Measurements from ENCODE around the gene ANKS6. TPM values are rescaled to one million over a fixed set of nuclear protein-coding genes. Genes with fewer than 3 reads are reported as not detected.

ANKS6 gene
- total and polyA plus RNA-seq, 9 donors: 10.2 to 17.1 (median 14.2) TPM

- peaks cover 2% of the 10 kb centered on the region for H3K27me3 ChIP-seq (ENCODE audit: control insufficient read depth, insufficient read depth, low read length)
- 83% methylated on average over 3 of the region's 3 CpGs for WGBS (ENCODE audit: insufficient coverage)
- H3K9me3 ChIP-seq (replicated peaks; ENCODE audit: control insufficient read depth, low read depth, low read length): no peaks in the 10 kb centered on the region
- H3K36me3 ChIP-seq (ENCODE audit: control insufficient read depth, insufficient read depth, low read length): peaks cover 4% of the 10 kb centered on the region
- peaks cover 25% of the 10 kb centered on the region for H3K4me1 ChIP-seq (ENCODE audit: control insufficient read depth, insufficient read depth, low read length)
- H3K27ac ChIP-seq (ENCODE audit: low read length): no peak overlapping the region
- no peak overlapping the region for H3K4me3 ChIP-seq (ENCODE audit: low read length)
- no peak for DNase-seq
Measured at GRCh38 chr9:98794802-98795201, 1.6 kb downstream of the ANKS6 start.

GRCh38 chr9:98793031-98793430, 3.3 kb downstream of the ANKS6 start:
- WGBS (ENCODE audit: insufficient coverage): 56% methylated on average over 1 of the region's 2 CpGs
- DNase-seq: no peak
- no peaks in the 10 kb centered on the region for H3K9me3 ChIP-seq (replicated peaks; ENCODE audit: control insufficient read depth, low read depth, low read length)
- H3K27ac ChIP-seq (ENCODE audit: low read length): no peak overlapping the region
- H3K36me3 ChIP-seq (ENCODE audit: control insufficient read depth, insufficient read depth, low read length): peaks cover 8% of the 10 kb centered on the region
- peaks cover 25% of the 10 kb centered on the region for H3K4me1 ChIP-seq (ENCODE audit: control insufficient read depth, insufficient read depth, low read length)
- no peaks in the 10 kb centered on the region for H3K27me3 ChIP-seq (ENCODE audit: control insufficient read depth, insufficient read depth, low read length)
- H3K4me3 ChIP-seq (ENCODE audit: low read length): no peak overlapping the region

- Histone ChIP-seq H3K4me3 (ENCODE audit: low read length) (no peak overlapping the region), H3K27ac (ENCODE audit: low read length) (peak overlapping the region; percentile 43)
- 64% methylated on average over 15 of the region's 18 CpGs for WGBS (ENCODE audit: insufficient coverage)
Measured at GRCh38 chr9:98791608-98792490, 4.5 kb downstream of the ANKS6 start.

GRCh38 chr9:98790842-98791607, 5.3 kb downstream of the ANKS6 start:
- DNase-seq: peak; percentile 82
- H3K9me3 ChIP-seq (replicated peaks; ENCODE audit: control insufficient read depth, low read depth, low read length): no peaks in the 10 kb centered on the region
- H3K27ac ChIP-seq (ENCODE audit: low read length): peak overlapping the region; percentile 43
- peaks cover 30% of the 10 kb centered on the region for H3K4me1 ChIP-seq (ENCODE audit: control insufficient read depth, insufficient read depth, low read length)
- no peaks in the 10 kb centered on the region for H3K27me3 ChIP-seq (ENCODE audit: control insufficient read depth, insufficient read depth, low read length)
- no peak overlapping the region for H3K4me3 ChIP-seq (ENCODE audit: low read length)
- WGBS (ENCODE audit: insufficient coverage): 70% methylated on average over 4 of the region's 10 CpGs
- H3K36me3 ChIP-seq (ENCODE audit: control insufficient read depth, insufficient read depth, low read length): peaks cover 11% of the 10 kb centered on the region

More at GRCh38 chr9:98791608-98792490, 4.5 kb downstream of the ANKS6 start:
- Histone ChIP-seq H3K36me3 (ENCODE audit: control insufficient read depth, insufficient read depth, low read length) (peaks cover 11% of the 10 kb centered on the region), H3K9me3 (replicated peaks; ENCODE audit: control insufficient read depth, low read depth, low read length) (no peaks in the 10 kb centered on the region), H3K4me1 (ENCODE audit: control insufficient read depth, insufficient read depth, low read length) (peaks cover 27% of the 10 kb centered on the region), H3K27me3 (ENCODE audit: control insufficient read depth, insufficient read depth, low read length) (no peaks in the 10 kb centered on the region)
- DNase-seq: no peak

- Histone ChIP-seq H3K27me3 (ENCODE audit: control insufficient read depth, insufficient read depth, low read length) (no peaks in the 10 kb centered on the region), H3K27ac (ENCODE audit: low read length) (no peak overlapping the region), H3K36me3 (ENCODE audit: control insufficient read depth, insufficient read depth, low read length) (peaks cover 11% of the 10 kb centered on the region), H3K4me1 (ENCODE audit: control insufficient read depth, insufficient read depth, low read length) (peaks cover 31% of the 10 kb centered on the region), H3K9me3 (replicated peaks; ENCODE audit: control insufficient read depth, low read depth, low read length) (no peaks in the 10 kb centered on the region), H3K4me3 (ENCODE audit: low read length) (no peak overlapping the region)
- WGBS (ENCODE audit: insufficient coverage): 93% methylated on average over 20 of the region's 25 CpGs
- peak; percentile 54 for DNase-seq
Measured at GRCh38 chr9:98790134-98790841, 6.1 kb downstream of the ANKS6 start.

- peaks cover 11% of the 10 kb centered on the region for H3K36me3 ChIP-seq (ENCODE audit: control insufficient read depth, insufficient read depth, low read length)
- H3K9me3 ChIP-seq (replicated peaks; ENCODE audit: control insufficient read depth, low read depth, low read length): no peaks in the 10 kb centered on the region
- WGBS (ENCODE audit: insufficient coverage): 99% methylated on average over 5 of the region's 5 CpGs
- no peak for DNase-seq
- H3K4me1 ChIP-seq (ENCODE audit: control insufficient read depth, insufficient read depth, low read length): peaks cover 28% of the 10 kb centered on the region
- H3K4me3 ChIP-seq (ENCODE audit: low read length): no peak overlapping the region
- no peak overlapping the region for H3K27ac ChIP-seq (ENCODE audit: low read length)
- H3K27me3 ChIP-seq (ENCODE audit: control insufficient read depth, insufficient read depth, low read length): no peaks in the 10 kb centered on the region
Measured at GRCh38 chr9:98789483-98790133, 6.7 kb downstream of the ANKS6 start.

GRCh38 chr9:98787766-98788335, 8.5 kb downstream of the ANKS6 start:
- Histone ChIP-seq H3K9me3 (replicated peaks; ENCODE audit: control insufficient read depth, low read depth, low read length) (no peaks in the 10 kb centered on the region), H3K27me3 (ENCODE audit: control insufficient read depth, insufficient read depth, low read length) (no peaks in the 10 kb centered on the region), H3K4me3 (ENCODE audit: low read length) (no peak overlapping the region), H3K36me3 (ENCODE audit: control insufficient read depth, insufficient read depth, low read length) (peaks cover 15% of the 10 kb centered on the region), H3K4me1 (ENCODE audit: control insufficient read depth, insufficient read depth, low read length) (peaks cover 43% of the 10 kb centered on the region), H3K27ac (ENCODE audit: low read length) (no peak overlapping the region)
- WGBS (ENCODE audit: insufficient coverage): 94% methylated on average over 6 of the region's 12 CpGs
- DNase-seq: no peak

GRCh38 chr9:98786750-98787510, 9.4 kb downstream of the ANKS6 start:
- Histone ChIP-seq H3K4me1 (ENCODE audit: control insufficient read depth, insufficient read depth, low read length) (peaks cover 41% of the 10 kb centered on the region), H3K27me3 (ENCODE audit: control insufficient read depth, insufficient read depth, low read length) (no peaks in the 10 kb centered on the region), H3K4me3 (ENCODE audit: low read length) (no peak overlapping the region), H3K9me3 (replicated peaks; ENCODE audit: control insufficient read depth, low read depth, low read length) (no peaks in the 10 kb centered on the region), H3K36me3 (ENCODE audit: control insufficient read depth, insufficient read depth, low read length) (peaks cover 24% of the 10 kb centered on the region), H3K27ac (ENCODE audit: low read length) (no peak overlapping the region)
- no peak for DNase-seq
- 90% methylated on average over 4 of the region's 4 CpGs for WGBS (ENCODE audit: insufficient coverage)

Data from muscle of leg (tissue), 11 donors.